Suprapubic skin (tissue), 4 donors: ENCODE measurements around the gene CPNE2. TPM values are rescaled to one million over a fixed set of nuclear protein-coding genes. Genes with fewer than 3 reads are reported as not detected.

Experiments
- DNase-seq, 2 donors: peaks; one replicate each; pipeline ENCODE4 v3.0.0-alpha.2; 2019; ENCODE audit warnings: low spot score in 2 of 2
- H3K27ac ChIP-seq: fragments of 200-600 bp; sonication (generic); one replicate; pipeline ENCODE4 v1.5.1; 2019
- H3K27me3 ChIP-seq: fragments of 200-600 bp; sonication (generic); one replicate; pipeline ENCODE4 v1.5.1; 2019
- H3K36me3 ChIP-seq: fragments of 200-600 bp; sonication (generic); one replicate; pipeline ENCODE4 v1.5.1; 2019
- H3K4me1 ChIP-seq: fragments of 200-600 bp; sonication (generic); one replicate; pipeline ENCODE4 v1.5.1; 2019
- H3K4me3 ChIP-seq: fragments of 200-600 bp; sonication (generic); one replicate; pipeline ENCODE4 v1.5.1; 2019; ENCODE audit warnings: mild to moderate bottlenecking
- H3K9me3 ChIP-seq: fragments of 200-600 bp; sonication (generic); one replicate; pipeline ENCODE4 v1.5.1; 2019
- EP300 ChIP-seq: sonication (generic); formaldehyde crosslinking; IDR thresholded peaks from one replicate; pipeline ENCODE4 v1.6.1; 2017; ENCODE audit warnings: antibody characterized with exemption
- POLR2A ChIP-seq, 2 donors: fragments of 450-650 bp; IDR thresholded peaks; one replicate each; pipeline ENCODE4 v1.6.1; 2017; ENCODE audit warnings: antibody characterized with exemption in 2 of 2, mild to moderate bottlenecking in 2 of 2, moderate library complexity in 2 of 2
- POLR2AphosphoS5 ChIP-seq, 3 donors: sonication (generic); formaldehyde crosslinking; IDR thresholded peaks; one replicate each; pipeline ENCODE4 v1.6.1; 2017; ENCODE audit warnings: antibody characterized with exemption in 3 of 3
- WGBS: methylation state at CpG from one replicate; pipeline ENCODE4 v1.1.5; 2018; 5-methylcytosine and 5-hydroxymethylcytosine counted together
- total RNA-seq, 4 donors: library from RNA; depleted of rRNA; stranded (reverse); fragments of >200 nt; gene quantifications; one replicate each; pipeline ENCODE4 v1.1.0, GENCODE V29; 2016
- TF ChIP-seq, protein P1 (sequence below), 2 donors: fragments of 200-600 bp in 1 of 2; fragments of 450-650 bp in 1 of 2; sonication (generic) in 1 of 2; IDR thresholded peaks; one replicate each; pipeline ENCODE4 v1.5.1; 2016 to 2019; ENCODE audit warnings: antibody characterized with exemption in 2 of 2, mild to moderate bottlenecking in 1 of 2, moderate library complexity in 1 of 2

The CPNE2 gene
- total RNA-seq, 4 donors from 2014 or later = 12.7 to 23.1 (median 15.7) TPM

DNA sequence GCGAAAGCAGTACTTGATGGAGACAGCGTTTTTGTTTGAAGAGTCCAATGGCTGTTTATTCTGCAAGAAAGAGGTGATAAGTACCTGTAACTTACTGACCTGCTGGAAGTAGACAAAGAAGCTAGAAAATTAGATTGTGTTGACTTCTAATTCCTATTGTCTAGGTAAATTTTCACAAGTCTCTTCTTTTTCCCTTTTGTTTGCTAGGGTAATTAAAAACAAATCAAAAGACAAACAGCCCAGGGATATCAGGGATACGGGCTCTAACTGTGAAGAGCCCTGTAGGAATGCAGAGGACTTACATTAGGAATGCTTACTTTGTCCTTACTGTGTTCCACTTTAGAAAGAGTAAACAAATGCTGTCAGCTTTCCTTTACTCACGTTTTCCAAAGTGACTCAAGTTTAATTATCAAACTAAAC is 86.4 kb downstream of the CPNE2 start:
- Histone ChIP-seq H3K4me1 (no peaks in the 10 kb centered on the region), H3K9me3 (no peaks in the 10 kb centered on the region), H3K27ac (no peak overlapping the region), H3K27me3 (no peaks in the 10 kb centered on the region), H3K36me3 (peaks cover 4% of the 10 kb centered on the region), H3K4me3 (no peak overlapping the region)
- no peak for TF ChIP-seq POLR2AphosphoS5 (IDR thresholded peaks at IDR 0.05)
- TF ChIP-seq, protein P1, sequence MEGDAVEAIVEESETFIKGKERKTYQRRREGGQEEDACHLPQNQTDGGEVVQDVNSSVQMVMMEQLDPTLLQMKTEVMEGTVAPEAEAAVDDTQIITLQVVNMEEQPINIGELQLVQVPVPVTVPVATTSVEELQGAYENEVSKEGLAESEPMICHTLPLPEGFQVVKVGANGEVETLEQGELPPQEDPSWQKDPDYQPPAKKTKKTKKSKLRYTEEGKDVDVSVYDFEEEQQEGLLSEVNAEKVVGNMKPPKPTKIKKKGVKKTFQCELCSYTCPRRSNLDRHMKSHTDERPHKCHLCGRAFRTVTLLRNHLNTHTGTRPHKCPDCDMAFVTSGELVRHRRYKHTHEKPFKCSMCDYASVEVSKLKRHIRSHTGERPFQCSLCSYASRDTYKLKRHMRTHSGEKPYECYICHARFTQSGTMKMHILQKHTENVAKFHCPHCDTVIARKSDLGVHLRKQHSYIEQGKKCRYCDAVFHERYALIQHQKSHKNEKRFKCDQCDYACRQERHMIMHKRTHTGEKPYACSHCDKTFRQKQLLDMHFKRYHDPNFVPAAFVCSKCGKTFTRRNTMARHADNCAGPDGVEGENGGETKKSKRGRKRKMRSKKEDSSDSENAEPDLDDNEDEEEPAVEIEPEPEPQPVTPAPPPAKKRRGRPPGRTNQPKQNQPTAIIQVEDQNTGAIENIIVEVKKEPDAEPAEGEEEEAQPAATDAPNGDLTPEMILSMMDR (IDR thresholded peaks at IDR 0.05) = no peak
- no peak for TF ChIP-seq EP300
- no peak for TF ChIP-seq POLR2A (IDR thresholded peaks at IDR 0.05)
- DNase-seq = no peak
- 76% methylated on average over 4 of the region's 4 CpGs for WGBS

- Histone ChIP-seq H3K4me3 (no peak overlapping the region), H3K9me3 (no peaks in the 10 kb centered on the region), H3K27ac (no peak overlapping the region), H3K27me3 (no peaks in the 10 kb centered on the region), H3K4me1 (no peaks in the 10 kb centered on the region), H3K36me3 (peaks cover 4% of the 10 kb centered on the region)
- TF ChIP-seq EP300 (no peak), POLR2AphosphoS5 (IDR thresholded peaks at IDR 0.05) (no peak), POLR2A (IDR thresholded peaks at IDR 0.05) (no peak)
- TF ChIP-seq, protein P1 (IDR thresholded peaks at IDR 0.05) = no peak
- WGBS = 76% methylated on average over 3 of the region's 3 CpGs
- no peak for DNase-seq
Measured at GRCh38 chr16:57179215-57179828, 86.9 kb downstream of the CPNE2 start.

DNA sequence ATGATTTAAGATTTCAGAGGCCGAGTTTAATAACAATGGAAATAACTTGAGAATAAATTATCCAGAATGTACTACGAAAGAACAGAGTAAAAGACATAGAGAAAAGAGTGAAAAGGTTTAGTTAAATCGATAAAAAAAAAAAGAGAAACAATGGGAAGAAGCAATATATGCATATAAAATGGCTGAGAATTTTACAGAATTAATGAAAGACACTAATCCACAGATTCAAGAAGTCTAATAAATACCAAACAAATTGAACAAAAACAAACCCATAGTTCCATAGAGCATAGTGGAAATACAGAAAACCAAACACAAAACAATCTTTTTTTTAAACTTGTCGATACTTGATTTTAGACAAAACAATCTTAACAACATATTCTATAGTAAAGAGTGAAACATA is 91.7 kb downstream of the CPNE2 start:
- H3K4me1 ChIP-seq = peaks cover 25% of the 10 kb centered on the region
- H3K27me3 ChIP-seq = no peaks in the 10 kb centered on the region
- H3K36me3 ChIP-seq = no peaks in the 10 kb centered on the region
- DNase-seq = no peak
- 98% methylated on average over 4 of the region's 4 CpGs for WGBS
- H3K4me3 ChIP-seq = no peak overlapping the region
- H3K27ac ChIP-seq = no peak overlapping the region
- no peak for TF ChIP-seq POLR2A (IDR thresholded peaks at IDR 0.05)
- TF ChIP-seq POLR2AphosphoS5 (IDR thresholded peaks at IDR 0.05) = no peak
- TF ChIP-seq EP300 = no peak
- TF ChIP-seq, protein P1 (IDR thresholded peaks at IDR 0.05) = no peak
- no peaks in the 10 kb centered on the region for H3K9me3 ChIP-seq

DNA sequence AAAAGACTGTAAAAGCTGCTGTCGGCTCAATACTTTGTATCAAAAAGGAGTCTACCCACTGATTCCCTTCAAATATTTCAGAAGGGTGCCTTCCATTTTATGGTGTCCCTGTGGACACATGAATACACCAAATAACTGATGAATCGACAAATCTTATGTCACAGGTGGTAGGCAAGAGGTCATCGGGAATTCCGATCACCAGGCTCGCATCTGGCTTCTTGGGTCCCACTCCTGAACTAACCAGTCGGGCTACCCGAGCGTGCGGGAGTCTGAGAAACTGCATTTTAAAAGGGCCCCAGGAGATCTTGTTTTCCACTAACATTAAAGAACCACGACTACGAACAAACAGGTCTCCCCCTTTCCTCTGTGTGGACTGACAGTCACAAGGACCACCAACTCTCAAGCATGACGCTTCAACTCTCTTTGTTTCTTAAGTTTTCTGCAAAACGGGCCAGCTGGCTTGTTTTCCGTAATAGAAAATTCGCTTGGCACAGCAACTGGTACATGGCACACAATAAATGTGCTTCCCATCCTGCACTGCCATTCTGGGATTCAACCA is 92.6 kb downstream of the CPNE2 start:
- H3K27ac ChIP-seq = peak overlapping the region; percentile 97
- WGBS = 17% methylated on average over 15 of the region's 15 CpGs
- TF ChIP-seq EP300 (no peak), POLR2A (IDR thresholded peaks at IDR 0.05) (no peak), POLR2AphosphoS5 (IDR thresholded peaks at IDR 0.05) (no peak)
- TF ChIP-seq, protein P1 (IDR thresholded peaks at IDR 0.05) = no peak
- no peaks in the 10 kb centered on the region for H3K9me3 ChIP-seq
- H3K27me3 ChIP-seq = no peaks in the 10 kb centered on the region
- no peaks in the 10 kb centered on the region for H3K36me3 ChIP-seq
- H3K4me1 ChIP-seq = peaks cover 26% of the 10 kb centered on the region
- H3K4me3 ChIP-seq = peak overlapping the region; percentile 98
- no peak for DNase-seq

DNA sequence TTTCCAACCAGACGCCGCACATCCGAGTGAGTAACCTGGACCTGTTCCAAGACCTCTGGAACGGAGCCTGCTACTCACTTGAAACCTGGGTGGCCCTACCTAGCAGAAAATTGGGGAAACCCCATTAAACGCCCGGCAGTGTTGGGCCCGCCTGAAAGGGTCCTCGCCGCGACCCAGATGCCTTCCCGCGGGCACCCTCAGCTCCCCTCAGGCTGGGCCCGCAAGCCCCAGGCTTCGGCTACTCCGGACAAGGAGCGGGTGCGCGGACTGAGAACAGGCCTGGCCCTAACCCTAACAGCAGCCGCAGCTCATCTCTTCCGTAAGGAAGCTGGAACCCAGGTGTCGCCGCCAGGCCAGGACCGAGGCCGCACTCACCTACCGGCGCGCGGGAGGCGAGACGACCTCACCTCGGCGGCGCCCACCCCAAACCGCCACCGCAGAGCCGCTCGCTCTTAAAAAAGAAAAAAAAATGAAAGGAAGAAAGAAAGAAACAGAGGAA is 93.1 kb downstream of the CPNE2 start:
- peak overlapping the region; percentile 98 for H3K4me3 ChIP-seq
- H3K36me3 ChIP-seq = no peaks in the 10 kb centered on the region
- H3K27ac ChIP-seq = peak overlapping the region; percentile 97
- no peaks in the 10 kb centered on the region for H3K27me3 ChIP-seq
- peaks cover 31% of the 10 kb centered on the region for H3K4me1 ChIP-seq
- under 1% methylated on average over 34 of the region's 37 CpGs for WGBS
- no peak for TF ChIP-seq POLR2A (IDR thresholded peaks at IDR 0.05)
- TF ChIP-seq, protein P1 (IDR thresholded peaks at IDR 0.05) = no peak
- no peak for TF ChIP-seq POLR2AphosphoS5 (IDR thresholded peaks at IDR 0.05)
- no peak for TF ChIP-seq EP300
- peak; percentile 80 to 84 for DNase-seq
- no peaks in the 10 kb centered on the region for H3K9me3 ChIP-seq
